ENCODE results near the gene PTPRS.
"Not testable (repeated sequence)": the region's sequence is repeated elsewhere in the genome, so short reads cannot be mapped to it uniquely, and the experiment has no call there.

DNA sequence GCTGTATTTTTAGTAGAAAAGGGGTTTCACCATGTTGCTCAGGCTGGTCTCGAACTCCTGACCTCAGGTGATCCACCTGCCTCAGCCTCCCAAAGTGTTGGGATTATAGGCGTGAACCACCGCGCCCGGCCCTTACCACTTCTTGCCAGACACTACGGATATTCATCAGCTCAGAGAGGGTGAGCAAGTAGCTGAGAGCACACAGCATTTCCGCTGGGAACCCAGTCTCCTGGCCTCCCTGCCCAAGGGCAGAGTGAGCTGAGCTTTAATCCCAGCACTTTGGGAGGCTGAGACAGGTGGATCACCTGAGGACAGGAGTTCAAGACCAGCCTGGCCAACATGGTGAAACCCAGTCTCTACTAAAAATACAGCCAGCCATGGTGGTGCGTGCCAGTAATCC lies 12.2 kb downstream of the PTPRS start:
- TF ChIP-seq CTCF (IDR thresholded peaks at IDR 0.05); ZFX (IDR thresholded peaks at IDR 0.05; ENCODE audit: borderline replicate concordance): not testable (repeated sequence)

Measured in 22Rv1 (cell line).